HG02798 (cell line): Measurements from ENCODE around the gene TDRD12.
"Not testable (repeated sequence)": the region's sequence is repeated elsewhere in the genome, so short reads cannot be mapped to it uniquely, and the experiment has no call there.

Experiments
- ATAC-seq: cut with Tn5 transposase; IDR thresholded peaks from one replicate; pipeline ENCODE4 v1.9.1; 2021; ENCODE audit warnings: mild to moderate bottlenecking; ENCODE audit not compliant: unreplicated experiment, poor library complexity

The TDRD12 gene

GRCh38 chr19:32693151-32694108, 26.1 kb upstream of the TDRD12 start:
- not testable (repeated sequence) for ATAC-seq

GRCh38 chr19:32694316-32694715, 25.3 kb upstream of the TDRD12 start:
- not testable (repeated sequence) for ATAC-seq

GRCh38 chr19:32694851-32695250, 24.7 kb upstream of the TDRD12 start:
- not testable (repeated sequence) for ATAC-seq

GRCh38 chr19:32695506-32695905, 24.1 kb upstream of the TDRD12 start:
- ATAC-seq, result not testable (repeated sequence)

DNA sequence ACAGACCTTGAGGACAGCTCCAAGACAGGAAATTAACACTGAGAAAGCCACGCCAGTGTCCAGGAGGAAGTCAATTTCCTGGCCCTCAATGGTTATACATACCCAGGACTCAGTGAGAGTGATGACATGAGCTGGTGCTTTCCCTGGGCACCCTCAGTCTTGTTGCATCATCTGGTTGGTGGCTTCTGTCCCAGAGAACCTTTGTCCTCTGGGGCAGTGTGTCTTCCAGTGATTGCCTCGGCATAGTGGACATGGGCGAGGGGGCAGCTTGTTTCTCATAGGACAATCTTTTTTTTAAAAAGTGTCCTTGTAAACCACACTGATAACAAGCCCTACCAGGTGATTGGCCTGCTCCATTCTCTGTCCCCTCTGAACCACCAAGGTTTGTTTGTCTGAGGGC, 22.8 kb upstream of the TDRD12 start:
- not testable (repeated sequence) for ATAC-seq

GRCh38 chr19:32700129-32700528, 19.4 kb upstream of the TDRD12 start:
- ATAC-seq, result not testable (repeated sequence)

- ATAC-seq, result no peak
Observed at GRCh38 chr19:32702010-32702409, 17.6 kb upstream of the TDRD12 start.

DNA sequence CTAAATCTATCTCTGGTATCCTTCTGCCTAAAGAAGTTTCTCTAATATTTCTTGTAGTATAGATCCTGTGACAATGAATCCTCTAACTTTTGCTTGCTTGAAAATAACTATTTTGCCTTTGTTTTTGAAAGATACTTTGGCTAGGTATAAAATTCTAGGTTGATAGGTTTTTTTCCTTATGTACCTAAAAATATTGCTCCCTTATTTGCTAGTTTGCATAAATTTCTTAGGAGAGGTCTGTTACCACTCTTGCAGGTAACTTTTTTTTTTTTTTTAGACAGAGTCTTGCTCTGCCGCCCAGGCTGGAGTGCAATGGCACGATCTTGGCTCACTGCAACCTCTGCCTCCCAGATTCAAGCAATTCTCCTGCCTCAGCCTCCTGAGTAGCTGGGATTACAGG, 15.6 kb upstream of the TDRD12 start:
- ATAC-seq, result not testable (repeated sequence)

DNA sequence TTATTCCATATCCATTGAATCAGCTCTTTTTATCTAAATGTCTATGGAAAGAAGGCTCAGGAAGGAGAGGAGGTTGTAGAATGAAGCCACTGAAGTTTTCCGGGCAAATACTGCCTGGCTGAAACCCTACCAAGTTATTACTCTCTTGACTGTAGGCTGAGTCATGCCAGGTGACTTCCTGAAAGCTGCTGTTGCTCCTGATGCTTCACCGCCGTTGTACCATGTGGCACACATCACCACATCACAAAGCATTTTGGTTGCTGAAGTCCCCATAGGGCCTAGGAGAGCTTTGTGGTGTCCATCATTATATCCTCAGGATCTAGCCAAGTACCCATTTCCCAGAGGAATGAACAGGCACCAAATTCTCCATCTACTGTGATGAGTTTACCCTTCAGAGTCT, 11.1 kb upstream of the TDRD12 start:
- no peak for ATAC-seq

GRCh38 chr19:32709032-32709431, 10.5 kb upstream of the TDRD12 start:
- ATAC-seq, result no peak

DNA sequence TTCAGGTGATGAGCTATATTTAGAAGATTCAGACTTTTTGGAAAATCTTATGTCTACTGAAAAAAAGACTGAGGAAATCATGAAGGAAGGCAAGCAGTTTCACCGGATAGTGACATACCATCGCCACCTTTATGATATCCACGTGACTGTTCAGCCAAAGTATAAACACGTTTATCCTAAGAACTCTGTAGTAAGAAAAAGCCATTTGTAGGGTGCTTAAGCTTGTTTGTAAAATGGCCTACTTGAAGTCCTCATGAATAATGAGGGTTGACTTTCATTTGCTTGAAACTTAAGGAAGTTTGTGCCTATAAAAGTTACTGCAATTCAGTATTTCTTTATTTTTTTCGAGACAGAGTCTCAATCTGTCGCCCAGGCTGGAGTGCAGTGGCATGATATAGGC, 7.8 kb upstream of the TDRD12 start:
- no peak for ATAC-seq

GRCh38 chr19:32716203-32716602, 3.4 kb upstream of the TDRD12 start:
- ATAC-seq, result not testable (repeated sequence)

GRCh38 chr19:32717496-32717895, 2.1 kb upstream of the TDRD12 start:
- ATAC-seq, result no peak

- no peak for ATAC-seq
Observed at GRCh38 chr19:32718286-32718685, 1.3 kb upstream of the TDRD12 start.

- ATAC-seq, result no peak
Observed at GRCh38 chr19:32720216-32720935, 809 bp downstream of the TDRD12 start.

DNA sequence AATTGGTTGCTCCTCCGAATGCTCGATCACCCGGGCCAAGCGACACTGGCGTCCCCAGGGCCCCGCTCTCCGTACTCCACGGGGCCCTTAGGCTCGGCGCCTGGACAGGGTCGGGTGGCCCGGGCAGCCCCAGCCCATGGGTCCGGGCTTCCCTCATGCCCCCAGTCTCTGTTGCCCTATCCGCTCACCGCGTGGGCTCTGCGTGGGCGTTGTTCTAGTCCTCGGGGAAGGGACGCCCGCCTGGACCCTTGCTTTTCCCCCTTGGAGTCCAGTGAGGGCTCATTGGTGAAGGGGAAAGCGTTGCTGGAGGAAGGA, 1.3 kb downstream of the TDRD12 start:
- ATAC-seq, result no peak

GRCh38 chr19:32735936-32736335, 16.4 kb downstream of the TDRD12 start:
- ATAC-seq, result no peak

- ATAC-seq, result no peak
Observed at GRCh38 chr19:32743021-32743420, 23.5 kb downstream of the TDRD12 start.

GRCh38 chr19:32743447-32743846, 23.9 kb downstream of the TDRD12 start:
- ATAC-seq, result no peak

GRCh38 chr19:32744555-32745325, 25.2 kb downstream of the TDRD12 start:
- no peak for ATAC-seq
